ENCODE results near the gene GPALPP1.
A peak's percentile ranks its signal among the peaks of the same experiment; 100 is the strongest.
"Not testable (repeated sequence)": the region's sequence is repeated elsewhere in the genome, so short reads cannot be mapped to it uniquely, and the experiment has no call there.

The GPALPP1 gene, protein sequence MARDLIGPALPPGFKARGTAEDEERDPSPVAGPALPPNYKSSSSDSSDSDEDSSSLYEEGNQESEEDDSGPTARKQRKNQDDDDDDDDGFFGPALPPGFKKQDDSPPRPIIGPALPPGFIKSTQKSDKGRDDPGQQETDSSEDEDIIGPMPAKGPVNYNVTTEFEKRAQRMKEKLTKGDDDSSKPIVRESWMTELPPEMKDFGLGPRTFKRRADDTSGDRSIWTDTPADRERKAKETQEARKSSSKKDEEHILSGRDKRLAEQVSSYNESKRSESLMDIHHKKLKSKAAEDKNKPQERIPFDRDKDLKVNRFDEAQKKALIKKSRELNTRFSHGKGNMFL

DNA sequence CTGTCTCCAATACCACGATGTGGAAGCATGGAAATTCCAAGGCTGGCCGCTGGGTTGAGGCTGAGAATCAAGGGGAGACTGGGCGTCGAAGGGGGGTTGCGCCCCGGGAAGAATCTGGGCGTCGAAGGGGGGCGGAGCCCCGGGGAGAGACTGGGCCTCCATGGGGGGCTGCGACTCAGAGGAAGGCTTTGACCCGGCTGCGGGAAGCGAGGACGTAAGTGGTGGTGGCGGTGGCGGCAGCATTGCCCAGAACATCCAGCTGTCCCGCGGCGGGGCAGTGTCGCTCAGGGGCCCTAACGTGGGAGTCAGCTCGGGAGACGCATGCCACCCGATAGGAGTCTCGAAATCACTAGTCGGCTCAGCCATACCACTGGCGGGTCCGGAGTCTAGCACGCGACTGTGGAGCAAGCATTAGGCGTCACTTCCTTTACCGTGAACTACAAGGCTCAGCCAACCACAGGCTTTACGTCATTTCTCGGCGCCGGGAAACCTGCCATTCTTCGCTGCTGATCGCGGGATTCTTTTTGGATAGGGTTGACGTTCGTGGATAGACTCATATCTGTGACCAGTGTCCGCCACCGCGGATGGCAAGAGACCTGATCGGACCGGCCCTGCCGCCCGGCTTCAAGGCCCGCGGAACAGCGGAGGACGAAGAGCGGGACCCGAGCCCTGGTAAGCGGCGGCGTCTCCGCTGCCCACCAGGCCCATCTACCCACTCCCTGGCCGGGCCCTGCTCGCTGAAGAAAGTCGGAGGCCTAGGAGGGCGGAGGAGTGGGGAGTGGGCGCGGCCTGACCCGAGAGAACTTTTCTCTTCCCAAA is at the start of gene GPALPP1, which contains the start of gene NUFIP1:
GPALPP1 (plus strand) TSS at position 468 of the 819 bp plus-strand sequence; CDS start at position 585, 117 bp downstream.
NUFIP1 (minus strand) TSS at position 401 of the 819 bp plus-strand sequence; CDS start at position 366, 35 bp downstream.
- DNase-seq (ENCODE audit: low read depth), result peak; percentile 75

DNA sequence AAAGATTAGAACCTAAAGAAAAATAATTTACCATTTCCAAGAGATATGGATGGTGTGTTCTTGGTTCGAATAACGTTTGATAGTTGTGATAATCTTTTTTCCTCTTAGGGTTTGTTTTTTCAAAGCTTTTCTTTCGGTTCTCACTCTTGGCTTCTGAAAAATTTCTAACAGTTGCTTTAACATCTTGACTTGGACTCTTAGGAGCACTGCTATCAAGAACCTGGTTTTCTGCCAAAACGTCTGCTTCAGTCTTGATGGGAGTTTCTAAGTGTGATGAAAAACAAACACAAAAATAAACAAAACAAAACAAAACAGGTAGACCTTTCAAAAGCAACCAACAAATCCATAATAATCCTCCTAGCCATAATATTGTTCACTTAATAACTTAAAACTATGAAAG is 45.9 kb upstream of the GPALPP1 start:
- DNase-seq (ENCODE audit: low read depth), result not testable (repeated sequence)

- DNase-seq (ENCODE audit: low read depth), result no peak
Observed at GRCh38 chr13:44951184-44951583, 38.2 kb upstream of the GPALPP1 start.

GRCh38 chr13:44952671-44953070 is 36.7 kb upstream of the GPALPP1 start:
- no peak for DNase-seq (ENCODE audit: low read depth)

DNA sequence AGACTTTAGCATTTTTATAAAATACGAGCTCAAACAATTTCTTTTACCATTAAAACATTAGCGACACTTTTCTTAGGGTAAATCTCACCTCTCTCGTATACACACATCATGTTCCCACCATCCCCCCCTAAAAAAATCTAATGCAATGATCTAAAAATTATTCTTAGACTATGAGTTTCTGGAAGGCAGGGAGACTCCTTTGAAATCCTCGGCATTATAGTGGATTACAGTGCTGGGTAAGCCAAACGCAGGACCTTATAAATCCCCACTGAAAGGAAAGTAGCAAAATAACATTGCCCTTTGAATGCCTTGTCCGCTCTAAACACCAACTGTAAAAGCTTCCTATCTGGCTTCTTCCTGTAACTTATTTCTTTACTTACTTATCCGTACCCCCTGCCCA is 35.1 kb upstream of the GPALPP1 start:
- no peak for DNase-seq (ENCODE audit: low read depth)

DNA sequence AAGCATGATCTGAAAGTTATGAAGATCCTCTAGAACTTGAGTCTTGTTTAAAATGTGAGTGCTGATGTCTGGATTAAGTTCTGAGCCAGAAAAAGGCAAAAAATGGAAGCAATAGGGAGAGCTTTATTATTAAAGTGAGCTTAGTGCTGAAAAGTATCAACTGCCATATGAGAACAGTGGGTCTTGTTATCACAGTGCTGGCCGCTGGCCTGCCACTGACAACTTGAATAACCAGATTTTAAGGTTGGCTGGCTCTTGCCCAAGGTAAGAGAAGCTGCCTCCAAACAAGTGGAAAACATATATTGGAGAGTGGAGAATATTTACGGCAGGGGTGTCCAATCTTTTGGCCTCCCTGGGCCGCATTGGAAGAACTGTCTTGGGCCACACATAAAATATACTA is 33.9 kb upstream of the GPALPP1 start:
- no peak for DNase-seq (ENCODE audit: low read depth)

DNA sequence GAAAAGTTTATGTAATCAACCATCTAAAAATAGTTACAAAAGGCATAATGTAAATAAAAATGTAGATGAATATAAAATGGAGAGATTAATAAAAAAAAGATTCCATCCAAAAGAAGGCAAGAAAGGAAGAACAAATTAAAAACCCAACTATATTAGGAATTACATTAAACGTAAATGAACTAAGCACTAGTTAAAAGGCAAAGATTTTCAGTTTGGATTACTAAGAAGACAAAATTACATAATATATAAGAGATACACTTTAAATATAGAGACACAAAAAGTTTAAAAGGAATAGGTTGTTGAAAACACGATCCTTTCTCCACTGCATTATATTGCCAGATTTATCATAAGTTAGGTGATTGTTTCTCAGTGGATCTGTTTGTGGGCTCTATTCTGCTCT is 27.3 kb upstream of the GPALPP1 start:
- no peak for DNase-seq (ENCODE audit: low read depth)

DNA sequence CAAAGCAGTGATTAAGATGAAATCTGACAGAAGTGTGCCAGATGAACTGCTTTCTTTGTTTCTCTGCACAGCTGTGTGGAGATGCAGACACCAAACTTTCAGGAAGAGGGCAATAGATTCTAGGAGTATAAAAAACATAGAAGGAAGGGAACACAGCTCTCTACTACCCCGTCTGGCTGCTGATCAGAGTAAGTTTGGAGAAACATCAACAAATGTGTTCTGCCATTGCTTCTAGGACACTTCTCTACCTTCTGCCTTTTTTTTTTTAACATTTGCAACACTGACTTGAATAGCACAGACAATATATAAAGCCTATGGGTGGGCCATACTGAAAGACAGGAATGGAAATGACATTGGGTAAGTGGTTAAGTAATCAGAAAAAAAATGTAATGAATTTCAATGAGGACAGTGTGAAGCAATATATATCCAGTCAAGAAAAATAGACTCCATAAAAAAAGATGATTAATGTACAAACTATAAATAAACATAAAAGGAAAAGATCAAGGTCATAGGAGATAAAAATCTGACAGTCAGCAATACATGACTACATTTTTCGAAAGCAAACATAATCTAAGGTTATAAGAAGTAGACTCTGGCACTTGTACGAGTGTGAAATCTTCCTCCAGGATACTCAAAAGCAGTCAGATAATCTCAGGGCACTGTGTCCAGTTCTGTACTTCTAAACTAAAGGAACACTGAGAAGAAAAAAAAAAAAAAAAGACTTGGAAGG is 21.5 kb upstream of the GPALPP1 start:
- DNase-seq (ENCODE audit: low read depth), result no peak

DNA sequence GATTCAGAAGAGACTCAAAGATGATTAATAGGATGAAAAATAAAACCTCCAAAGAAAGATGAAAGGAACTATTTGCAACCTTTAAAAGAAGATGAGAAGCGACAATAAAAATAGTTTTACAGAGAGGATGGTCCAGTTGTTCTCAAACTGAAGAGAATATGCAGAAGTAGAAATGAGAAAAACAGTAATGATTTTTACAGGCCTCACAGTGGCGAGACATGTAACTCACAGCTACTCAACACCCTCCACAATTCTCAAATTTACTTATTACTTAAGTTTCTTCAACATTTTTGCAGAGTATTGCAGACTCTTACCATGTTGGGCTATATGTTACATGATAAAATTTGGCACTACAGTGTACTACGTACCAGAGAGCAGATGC is 20.9 kb upstream of the GPALPP1 start:
- DNase-seq (ENCODE audit: low read depth), result no peak

DNA sequence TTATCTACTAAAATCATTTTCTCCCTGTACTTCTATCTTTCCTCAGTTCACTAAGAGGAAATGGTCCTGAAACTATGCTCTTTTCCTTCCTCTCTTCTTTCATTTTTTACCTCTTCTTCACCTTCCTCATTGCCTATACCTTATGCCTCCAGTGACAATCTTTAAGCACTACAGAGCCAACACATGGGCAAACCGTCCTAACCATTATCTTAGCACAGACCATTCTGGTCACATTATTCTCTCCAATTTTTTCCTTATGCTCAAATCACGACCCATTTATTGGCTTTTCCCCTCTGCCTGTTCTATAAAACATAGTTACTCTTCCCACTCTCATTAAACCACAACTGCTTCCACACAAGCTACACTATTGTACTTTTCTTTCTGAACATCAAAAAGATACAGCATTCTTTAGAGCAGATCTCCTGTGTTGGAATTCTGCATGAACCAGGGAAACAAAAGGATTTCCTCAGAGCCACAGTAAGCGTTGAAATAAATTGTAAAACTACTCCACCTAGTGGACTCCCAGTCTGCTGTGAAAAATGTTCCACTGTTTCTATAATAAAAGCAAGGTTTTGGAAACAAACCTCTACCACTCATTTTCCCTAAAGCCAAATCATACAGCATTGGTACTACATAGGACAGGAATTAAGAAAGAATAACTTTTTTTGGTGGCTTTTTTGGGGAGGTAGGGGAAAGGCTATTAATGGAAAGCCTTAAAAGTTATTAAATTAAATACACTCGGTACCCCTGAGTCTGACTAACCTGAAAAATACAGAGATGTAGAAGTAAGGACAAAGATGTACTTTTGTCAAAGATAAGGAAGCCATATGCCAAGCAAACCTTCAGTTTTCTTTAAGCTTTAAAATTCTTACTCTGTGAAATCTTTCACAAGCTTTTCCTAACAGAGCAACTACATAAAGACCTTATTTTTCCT is 19.5 kb upstream of the GPALPP1 start:
- DNase-seq (ENCODE audit: low read depth), result peak; percentile 51

DNA sequence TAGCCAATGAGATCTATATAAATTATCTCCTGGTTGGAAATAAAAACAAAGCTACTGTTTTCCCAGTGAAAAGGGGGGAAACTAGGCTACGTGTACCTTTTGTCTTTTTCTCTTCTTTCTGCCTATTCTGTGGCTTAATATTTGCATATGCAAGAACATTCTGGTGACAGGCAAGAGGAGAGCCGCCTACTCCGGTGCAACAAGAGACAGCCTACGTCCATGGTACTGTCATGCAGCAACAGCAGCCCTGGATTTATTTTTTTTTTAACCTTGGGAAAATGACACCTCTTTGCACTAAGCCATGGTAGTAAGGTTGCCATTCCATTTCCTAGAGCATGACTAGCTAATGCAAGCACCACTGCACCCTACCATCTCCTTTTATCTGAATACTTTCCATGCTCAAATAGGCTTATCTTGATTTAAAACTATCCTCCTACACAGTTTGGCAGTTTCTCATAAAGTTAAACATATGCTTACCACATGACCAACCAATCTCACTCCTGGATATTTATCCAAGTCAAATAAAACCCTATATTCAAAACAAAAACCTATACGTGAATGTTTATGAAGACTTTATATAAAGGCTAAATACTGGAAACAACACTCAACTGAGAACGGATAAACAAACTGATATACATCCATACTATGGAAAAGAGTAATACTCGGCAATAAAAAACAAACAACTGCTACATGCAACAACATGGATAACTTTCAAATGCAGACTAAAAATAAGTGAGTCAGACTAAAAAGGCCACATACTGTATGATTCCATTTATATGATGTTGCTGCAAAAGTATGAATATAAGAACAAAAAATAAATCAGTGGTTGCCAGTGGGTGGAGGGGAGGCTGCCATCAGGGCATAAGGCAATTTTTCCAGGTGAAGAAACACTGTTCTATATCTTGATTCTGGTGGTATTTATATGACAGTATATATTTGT is 17.4 kb upstream of the GPALPP1 start:
- DNase-seq (ENCODE audit: low read depth), result no peak

DNA sequence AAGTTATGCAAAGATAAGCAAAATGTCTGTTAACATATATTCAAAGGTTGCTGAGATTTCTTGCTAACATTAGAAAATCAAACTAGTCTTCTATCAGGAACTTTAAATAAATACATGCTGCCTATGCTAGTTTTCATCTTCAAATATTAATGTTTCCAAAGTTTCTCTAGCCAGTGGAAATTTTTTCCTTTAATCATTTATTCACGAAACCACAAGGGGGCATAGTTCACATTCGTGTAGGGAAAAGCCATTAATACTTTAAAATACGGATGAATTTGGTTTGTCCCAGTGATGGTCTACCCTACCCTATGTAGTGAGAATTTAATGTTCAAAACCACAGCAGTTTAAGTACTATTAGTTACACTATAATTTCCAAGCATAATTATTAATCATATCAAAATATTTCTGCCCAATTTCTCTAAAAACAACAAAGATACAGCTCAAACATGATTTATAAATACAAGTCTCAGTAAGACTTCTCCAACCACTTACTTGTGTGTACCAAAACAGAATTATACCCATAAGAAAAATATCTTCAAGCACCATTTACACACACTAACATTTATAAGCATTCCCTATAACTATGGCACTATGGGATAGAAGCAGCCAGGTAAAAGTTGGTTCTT is 16.3 kb upstream of the GPALPP1 start:
- DNase-seq (ENCODE audit: low read depth), result no peak

DNA sequence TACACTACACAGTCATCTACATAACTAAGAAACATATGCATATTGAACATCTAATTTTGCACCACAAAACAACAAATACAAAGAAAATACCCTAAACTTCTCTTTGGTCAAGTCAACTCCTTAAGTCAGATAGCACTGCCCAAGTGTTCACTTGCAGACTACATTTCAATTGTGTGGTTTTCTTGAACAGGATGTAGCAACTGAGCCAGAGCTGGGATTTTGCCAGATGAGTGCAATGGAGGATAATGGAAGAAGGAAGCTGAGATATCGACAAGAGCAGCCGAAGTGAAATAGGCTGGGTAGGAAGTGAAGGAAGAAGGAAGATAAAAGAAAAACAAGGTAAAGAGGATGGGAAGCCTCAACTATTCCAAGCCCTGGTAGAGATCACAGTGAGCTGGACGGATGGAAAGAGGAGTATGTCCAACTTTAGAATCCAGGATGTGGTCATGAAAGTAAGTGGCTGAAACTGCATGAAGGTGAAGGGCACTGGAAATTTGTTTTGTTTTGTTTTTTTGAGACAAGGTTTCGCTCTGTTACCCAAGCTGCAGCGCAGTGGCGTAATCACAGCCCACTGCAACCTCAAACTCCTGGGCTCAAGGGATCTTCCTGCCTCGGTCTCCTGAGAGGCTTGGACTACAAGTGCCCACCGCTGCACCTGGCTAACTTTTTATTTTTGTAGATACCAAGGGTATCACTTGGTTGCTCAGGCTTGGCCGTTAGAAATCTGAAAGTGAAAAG is 15.1 kb upstream of the GPALPP1 start:
- no peak for DNase-seq (ENCODE audit: low read depth)

- DNase-seq (ENCODE audit: low read depth), result no peak
Observed at GRCh38 chr13:44976196-44976595, 13.1 kb upstream of the GPALPP1 start.

- no peak for DNase-seq (ENCODE audit: low read depth)
Observed at GRCh38 chr13:44976949-44977583, 12.3 kb upstream of the GPALPP1 start.

- DNase-seq (ENCODE audit: low read depth), result no peak
Observed at GRCh38 chr13:44978328-44978727, 11.0 kb upstream of the GPALPP1 start.

- DNase-seq (ENCODE audit: low read depth), result no peak
Observed at GRCh38 chr13:44989941-44990340, 603 bp downstream of the GPALPP1 start.

- DNase-seq (ENCODE audit: low read depth), result no peak
Observed at GRCh38 chr13:45003417-45003816, 14.1 kb downstream of the GPALPP1 start.

DNA sequence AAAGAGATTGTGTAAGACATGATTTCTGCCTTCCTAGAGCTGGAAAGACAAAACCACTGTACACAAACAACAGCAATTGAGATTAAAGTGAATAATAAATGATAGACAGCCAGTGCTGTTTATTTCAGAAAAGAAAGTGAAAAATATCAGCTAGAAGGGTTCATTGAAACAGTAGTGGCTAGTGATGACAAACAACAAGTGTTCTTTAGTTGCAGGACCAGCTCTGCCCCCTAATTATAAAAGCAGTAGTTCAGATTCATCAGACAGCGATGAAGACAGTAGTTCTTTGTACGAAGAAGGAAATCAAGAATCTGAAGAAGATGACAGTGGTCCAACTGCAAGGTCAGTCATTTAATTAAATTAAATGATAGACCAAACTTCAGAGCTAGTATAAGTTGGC is 14.8 kb downstream of the GPALPP1 start:
- DNase-seq (ENCODE audit: low read depth), result no peak

All from fibroblast of the conjunctiva (primary cell).